ENCODE data around the gene DIPK1A.
A peak's percentile ranks its signal among the peaks of the same experiment; 100 is the strongest.

The DIPK1A gene

DNA sequence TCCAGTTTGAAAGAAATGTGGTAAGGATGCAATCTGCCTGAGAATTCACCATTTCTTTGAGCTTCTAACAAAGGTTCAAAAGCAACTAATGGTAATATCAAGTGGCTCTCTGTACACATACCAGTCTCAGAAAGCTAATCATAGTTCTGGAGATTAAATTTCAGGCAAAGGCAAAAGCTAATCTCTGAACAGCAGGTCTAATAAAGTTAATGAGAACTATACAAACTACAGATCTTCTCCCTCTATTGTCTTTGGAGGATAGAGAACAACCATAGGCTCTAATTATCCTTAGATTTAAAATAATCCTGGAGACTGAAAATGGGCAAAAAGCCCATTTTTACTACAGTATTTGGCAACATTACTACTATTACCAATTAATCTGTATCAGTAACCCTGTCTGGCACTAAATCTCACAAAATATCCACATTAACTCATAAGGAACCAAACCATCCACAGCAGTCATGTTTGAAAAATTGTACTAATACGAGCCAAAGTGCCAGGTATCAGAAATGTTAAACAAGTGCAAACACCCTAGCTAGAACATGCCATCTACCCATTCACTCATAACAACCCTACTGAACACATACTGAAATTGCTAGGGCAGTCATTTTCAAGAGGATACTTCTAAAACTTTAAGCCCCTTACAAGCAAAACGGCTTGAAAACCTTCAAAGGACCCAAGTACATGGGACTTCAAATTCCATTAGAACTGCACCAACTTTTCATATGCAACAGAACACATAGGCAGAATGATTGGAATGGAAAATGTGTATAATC is 4.8 kb downstream of the DIPK1A start:
- no peak for DNase-seq (ENCODE audit: extremely low read depth in 1 of 2, low read depth in 1 of 2)

DNA sequence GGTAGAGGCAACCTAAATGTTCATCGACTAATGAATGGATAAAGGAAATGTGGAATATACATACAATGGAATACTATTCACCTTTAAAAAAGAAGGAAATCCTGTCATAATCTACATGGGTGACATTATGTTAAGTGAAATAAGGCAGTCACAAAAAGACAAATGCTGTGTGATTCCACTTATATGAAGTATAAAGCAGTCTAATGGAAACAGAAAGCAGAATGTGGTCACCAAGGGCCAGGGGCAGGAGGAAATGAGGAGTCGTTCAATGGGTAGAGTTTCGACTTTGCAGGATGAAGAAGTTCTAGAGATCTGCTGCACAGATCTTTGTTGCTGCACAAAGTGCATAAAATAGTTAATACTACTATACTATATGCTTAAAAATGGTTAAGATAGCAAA is 7.8 kb downstream of the DIPK1A start:
- no peak for DNase-seq (ENCODE audit: extremely low read depth in 1 of 2, low read depth in 1 of 2)

DNA sequence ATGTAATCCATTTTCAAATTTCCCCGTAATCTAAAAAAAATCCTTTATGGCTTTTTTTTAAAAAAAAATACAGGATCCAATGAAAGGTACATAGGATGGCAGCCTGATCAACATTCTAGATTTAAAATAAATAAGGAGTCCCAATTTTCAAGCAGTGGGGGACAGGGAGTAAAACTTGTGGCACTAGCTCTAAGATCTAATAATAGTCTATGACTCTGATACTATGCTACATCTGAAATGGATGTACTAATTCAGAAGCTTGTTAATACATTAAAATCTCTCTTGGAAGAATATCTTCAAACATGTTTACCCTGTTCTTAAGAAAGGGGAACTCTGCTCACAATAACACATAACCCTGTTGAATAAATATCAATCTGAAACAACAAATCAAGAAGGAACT is 8.5 kb downstream of the DIPK1A start:
- no peak for DNase-seq (ENCODE audit: extremely low read depth in 1 of 2, low read depth in 1 of 2)

DNA sequence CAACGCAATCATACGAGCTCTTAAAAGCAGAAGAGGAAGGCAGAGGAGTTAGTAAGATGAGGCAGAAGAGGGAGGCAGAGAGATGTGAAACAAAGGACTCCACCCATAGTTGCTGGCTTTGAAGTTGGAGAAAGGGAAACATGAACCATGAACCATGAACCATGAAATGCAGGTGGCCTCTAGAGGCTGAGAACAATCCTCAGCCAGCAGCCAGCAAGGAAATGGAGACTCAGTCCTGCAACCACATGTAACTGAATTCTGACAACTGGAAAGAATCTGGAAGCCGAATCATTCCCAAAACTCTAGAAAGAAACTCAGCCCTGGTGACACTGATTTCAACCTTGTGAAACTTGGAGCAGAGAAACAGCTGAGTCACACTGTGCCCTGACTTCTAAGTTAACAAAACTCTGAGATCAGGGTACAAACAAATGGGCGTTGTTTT is 10.1 kb downstream of the DIPK1A start:
- peak in 1 of 2 donors; percentile 5 for DNase-seq (ENCODE audit: extremely low read depth in 1 of 2, low read depth in 1 of 2)

DNA sequence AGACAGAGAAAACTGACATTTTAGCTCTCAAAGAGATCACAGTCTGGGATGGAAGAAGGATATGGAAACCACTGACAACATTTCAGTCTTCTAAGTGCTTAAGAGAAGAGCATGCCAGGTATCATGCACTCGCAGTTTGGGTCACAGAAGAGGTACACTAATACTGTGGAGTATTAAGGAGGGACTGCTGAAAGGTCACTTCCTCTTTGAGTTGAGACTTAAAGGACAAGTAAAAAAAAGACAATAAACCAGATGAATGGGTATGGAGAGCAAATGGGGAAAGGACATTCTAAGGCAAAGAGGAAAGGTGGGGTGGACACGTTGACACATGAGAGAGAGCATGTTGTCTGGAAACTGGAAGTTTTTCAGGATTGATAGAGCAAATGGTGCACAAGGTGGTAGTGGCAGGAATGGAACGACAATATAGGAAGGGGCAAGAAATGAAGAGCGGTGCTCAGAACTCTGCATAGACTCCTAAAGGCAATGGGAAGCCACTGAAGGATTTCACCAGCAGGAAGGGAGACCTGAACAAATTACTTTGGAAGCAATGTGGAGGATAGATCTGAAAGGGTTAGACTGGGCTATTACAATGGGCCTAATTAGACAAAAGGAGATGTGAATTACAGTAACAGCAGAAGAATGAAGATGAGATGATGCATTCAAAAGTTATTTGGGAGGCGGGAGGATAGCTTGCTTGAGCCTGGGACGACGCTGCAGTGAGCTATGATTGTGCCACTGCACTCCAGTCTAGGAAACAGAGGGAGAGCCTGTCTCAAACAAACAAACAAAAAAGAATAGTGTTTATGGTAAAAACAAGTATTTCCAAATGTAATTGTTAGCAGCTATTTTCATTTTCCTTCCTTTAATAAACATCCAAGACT is 11.1 kb downstream of the DIPK1A start:
- DNase-seq (ENCODE audit: extremely low read depth in 1 of 2, low read depth in 1 of 2) = no peak

DNA sequence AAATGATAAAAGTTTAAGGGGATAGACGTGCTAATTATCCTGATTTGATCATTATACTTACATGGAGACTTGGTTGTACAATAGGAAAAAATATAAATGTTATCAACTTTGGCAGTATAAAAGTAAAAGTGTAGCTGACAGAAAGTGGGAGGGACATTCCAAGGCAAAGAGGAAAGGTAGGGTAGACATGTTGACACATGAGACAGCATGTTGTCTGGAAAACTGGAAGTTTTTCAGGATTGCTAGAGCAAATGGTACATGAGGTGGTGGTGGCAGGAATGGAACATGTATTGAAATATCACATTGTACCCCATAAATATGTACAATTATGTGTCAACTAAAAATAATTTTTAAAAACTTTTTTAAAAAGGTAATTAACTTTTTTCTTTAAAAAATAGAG is 13.2 kb downstream of the DIPK1A start:
- no peak for DNase-seq (ENCODE audit: extremely low read depth in 1 of 2, low read depth in 1 of 2)

DNA sequence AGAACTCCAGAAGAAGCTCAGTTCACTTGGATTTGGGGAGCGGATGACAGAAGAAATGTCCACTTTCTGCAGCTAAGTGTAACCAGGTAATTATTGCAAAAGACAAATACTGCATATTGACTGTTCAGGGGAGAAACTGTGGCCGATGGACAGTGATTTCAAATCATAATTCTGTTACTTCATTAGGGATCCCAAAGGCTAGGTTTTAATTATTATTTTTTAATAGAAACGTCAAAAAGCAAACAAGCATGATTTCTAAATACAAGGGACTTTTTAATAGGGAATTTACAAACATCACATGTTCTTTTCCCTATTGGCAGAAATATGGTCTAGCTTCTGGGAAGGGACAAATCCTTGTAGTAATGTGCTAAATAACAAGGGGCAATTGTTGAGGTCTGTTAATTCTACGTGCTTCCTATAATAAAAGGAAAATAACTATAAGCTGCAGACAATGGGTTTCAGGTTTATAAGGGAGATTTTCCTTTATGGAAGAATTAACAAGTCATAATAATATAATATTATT is 15.5 kb downstream of the DIPK1A start:
- no peak for DNase-seq (ENCODE audit: extremely low read depth in 1 of 2, low read depth in 1 of 2)

DNA sequence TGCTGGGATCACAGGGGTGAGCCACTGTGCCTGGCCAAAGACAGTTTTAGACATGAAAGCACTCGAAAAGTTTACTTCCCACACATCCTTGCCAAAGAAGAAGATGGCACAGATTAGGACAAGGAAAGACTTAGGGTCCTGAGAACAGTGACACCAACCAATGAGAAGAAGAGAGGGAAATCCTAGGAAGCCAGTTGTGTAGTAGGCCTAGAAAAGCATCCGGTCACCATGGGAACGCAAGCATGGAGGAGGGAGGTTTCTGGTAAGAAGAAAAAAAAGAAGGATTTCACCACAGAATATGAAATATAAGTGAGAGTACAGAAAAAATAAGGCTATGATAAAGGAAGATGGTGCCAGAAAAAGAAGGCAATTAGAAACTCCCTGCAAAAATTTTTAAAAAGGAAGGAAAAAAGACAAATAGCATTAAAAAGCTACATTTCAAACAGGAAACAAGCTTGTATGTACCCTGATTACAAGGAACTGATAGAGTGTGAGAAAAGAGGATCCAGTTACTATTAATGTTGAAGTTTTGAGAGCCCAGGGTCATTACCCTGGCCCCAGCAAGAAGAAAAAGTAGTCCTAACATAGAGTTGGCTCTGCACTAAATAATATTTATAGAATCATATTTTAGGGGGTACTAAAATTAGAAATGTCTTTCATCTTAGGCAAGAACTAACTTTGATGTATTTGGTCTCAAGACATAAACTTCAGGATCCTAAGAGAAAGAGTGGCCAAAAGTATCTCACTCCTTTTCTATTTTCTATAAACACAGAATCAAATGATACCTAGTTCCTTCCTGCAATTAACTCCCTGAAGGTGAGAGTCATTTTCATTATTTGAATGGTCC is 16.1 kb downstream of the DIPK1A start:
- no peak for DNase-seq (ENCODE audit: extremely low read depth in 1 of 2, low read depth in 1 of 2)

DNA sequence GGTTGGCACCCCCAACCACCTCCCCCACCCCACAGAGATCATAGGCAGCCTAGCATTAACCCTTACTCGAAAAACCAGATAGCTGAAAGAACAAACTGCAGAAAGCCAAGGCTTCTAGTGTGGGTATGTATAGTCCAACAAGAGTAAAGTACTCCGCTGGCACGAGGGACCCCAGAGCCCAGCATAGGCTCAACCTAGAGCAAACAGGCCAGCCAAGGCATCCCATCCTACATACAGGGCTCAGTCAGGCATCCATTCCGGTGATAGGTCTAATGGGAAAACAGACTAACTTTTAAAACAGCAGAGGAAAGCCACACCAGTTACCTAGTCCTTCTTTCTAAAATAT is 17.8 kb downstream of the DIPK1A start:
- no peak for DNase-seq (ENCODE audit: extremely low read depth in 1 of 2, low read depth in 1 of 2)

DNA sequence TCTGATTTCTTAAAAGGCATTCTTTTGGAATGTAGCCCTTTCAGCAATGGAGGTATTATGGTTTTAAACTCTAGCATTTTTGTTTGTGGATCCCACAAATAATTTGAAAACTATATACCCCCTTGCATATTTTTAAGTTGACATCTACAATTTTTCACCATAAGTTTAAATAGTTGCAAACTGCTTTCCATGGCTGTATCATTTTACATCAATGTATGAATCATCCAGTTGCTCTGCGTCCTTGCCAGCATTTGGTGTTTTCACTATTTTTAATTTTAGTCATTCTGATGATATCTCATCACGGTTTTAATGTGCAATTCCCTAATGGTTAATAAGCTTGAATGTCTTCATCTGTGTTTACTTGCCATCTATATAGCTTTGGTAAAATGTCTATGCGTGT is 20.7 kb downstream of the DIPK1A start:
- no peak for DNase-seq (ENCODE audit: extremely low read depth in 1 of 2, low read depth in 1 of 2)

DNA sequence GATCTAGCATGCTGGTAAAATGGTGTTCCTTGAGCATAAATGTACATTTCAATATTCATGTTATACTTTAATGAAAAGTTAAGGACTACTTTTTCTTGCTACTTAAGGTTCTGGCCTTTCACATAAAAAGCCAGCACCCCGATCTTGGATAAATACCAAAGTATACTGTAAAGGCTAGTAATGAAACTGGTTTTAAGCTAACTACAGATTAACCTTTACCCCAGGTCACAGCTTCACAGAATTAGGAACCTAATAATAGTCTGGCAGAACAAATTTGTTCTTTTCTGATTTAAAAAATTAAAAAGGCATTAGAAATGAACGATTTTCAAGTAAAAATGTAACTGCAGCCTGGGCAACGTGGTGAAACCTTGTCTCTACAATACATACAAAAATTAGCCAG is 23.5 kb downstream of the DIPK1A start:
- no peak for DNase-seq (ENCODE audit: extremely low read depth in 1 of 2, low read depth in 1 of 2)

DNA sequence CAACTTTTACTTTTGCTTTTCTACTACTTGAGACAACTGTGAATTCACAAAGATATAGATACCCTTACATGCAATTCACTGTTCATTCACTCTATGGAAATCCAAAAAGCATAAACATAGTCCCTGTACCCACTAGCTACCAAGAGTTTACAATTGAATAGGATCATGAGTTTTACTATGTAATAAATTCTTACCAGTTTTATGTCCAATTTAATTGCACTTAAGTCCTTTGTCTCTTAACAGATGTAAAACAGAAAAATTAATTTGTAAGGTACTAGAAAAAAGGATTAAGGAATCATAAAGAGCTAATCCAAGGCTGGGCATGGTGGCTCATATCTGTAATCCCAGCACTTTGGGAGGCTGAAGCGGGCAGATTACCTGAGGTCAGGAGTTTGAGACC is 24.4 kb downstream of the DIPK1A start:
- DNase-seq (ENCODE audit: extremely low read depth in 1 of 2, low read depth in 1 of 2) = no peak

DNA sequence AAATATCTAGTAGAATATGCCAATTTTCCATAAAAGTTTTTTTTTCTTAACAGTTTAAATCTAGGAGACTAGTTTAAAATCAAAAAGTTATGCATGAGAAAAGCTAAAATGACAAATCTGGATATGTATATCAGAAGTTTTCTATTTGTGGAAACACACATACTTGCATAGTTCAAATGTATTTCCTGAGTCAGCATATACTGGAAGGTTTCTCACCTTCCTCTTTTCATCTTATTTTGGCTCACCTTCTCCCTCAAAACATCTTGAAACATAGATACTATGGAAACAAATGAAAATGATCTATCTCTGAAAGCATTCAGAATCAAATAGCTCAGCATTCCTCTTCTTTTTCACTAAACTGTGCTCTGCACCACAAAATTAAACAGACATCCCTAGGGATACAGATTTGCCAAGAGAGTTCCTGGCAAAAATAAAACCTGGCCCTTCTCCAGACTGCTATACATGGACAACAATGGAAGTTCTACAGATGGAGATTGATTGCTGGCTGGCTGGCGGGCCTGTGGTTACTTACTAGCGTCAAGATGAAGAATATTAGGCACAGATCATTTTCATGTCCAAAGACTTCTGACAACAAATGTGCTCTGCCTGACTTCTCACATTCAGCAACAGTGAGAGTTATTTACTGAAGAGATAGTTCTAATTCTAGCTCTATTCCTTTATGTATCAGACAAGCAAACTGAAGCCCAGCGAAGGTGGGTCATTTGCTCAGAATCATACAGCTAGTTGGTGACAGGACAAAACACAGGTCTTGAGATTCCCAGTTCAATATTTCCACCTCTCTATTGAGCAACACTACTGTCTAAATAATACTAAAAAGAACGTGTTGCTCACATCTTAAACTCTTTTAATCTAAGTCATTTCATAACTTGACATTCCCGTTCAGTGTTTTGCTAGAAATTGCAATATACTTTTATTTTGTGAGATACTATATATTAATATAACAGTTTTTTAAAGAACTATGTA is 26.6 kb downstream of the DIPK1A start:
- no peak for DNase-seq (ENCODE audit: extremely low read depth in 1 of 2, low read depth in 1 of 2)

DNA sequence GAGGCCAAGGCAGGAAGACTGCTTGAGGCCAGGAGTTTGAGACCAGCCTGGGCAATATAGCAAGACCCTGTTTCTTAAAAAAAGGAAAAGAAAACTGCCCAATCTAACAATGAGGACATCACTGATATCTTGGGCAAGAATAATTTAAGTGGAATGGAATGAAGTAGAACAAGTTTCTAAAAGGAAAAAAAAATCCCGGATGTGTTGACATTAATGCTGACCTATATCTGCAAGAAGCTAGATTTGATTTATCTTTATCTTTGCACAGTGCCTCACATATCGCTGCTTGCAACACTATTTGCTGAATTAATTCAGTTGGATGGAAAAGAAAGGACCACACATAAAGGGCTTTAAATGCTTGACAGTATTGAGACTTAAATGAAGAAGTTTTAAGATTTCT is 27.8 kb downstream of the DIPK1A start:
- DNase-seq (ENCODE audit: extremely low read depth in 1 of 2, low read depth in 1 of 2) = no peak

DNA sequence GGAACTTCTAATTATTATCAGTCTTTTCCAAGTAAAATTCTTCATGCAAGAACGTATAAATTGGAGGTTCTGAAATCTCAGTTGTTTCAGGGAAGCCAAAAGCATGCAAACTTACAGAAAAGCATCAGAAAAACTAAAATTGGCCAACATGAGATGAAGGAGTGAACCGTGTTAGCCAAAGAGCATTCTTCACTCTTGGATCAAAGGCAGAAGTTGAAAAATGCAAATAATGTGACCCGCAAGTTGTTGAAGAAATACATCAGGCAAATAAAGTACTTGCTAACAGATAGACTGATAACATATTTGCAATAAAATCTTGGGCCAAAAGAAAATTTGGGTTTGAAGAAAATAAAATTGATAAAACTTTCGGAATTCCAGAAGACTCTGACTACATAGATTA is 29.6 kb downstream of the DIPK1A start:
- no peak for DNase-seq (ENCODE audit: extremely low read depth in 1 of 2, low read depth in 1 of 2)

DNA sequence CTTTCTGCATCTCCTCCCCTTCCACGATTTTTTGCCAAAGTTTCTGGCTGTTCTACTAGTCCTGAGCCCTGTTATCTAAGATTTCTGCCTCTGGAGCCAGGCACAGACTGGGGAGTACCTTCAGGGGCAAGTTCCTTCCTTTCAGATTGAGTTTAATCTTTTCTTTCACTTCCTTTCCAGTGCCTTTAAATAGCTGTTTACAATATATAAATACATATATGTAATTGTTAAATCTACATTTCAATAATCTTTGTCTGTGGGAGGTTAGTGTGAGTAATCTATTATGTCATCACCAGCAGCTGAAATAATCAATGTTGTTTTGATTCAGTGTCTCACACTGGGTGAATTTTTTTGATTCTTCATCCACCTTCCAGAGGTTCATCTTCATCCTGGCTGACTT is 31.8 kb downstream of the DIPK1A start:
- no peak for DNase-seq (ENCODE audit: extremely low read depth in 1 of 2, low read depth in 1 of 2)

DNA sequence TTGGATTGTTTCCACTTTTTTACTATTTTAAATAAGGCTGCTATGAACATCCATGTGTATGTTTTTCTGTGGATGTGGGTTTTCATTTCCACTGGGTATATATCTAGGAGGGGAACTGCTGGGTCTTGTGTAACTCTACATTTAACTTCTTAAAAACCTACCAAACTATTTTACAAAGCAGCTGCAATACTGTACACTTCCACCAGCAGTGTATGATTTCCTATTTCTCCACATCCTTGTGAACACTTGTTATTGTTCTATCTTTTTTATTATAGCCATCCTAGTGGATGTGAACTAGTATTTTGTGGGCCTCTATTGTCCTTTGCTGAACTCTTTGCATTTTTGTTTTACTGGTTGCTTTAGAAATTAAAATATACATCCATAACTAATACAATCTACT is 33.4 kb downstream of the DIPK1A start:
- DNase-seq (ENCODE audit: extremely low read depth in 1 of 2, low read depth in 1 of 2) = no peak

DNA sequence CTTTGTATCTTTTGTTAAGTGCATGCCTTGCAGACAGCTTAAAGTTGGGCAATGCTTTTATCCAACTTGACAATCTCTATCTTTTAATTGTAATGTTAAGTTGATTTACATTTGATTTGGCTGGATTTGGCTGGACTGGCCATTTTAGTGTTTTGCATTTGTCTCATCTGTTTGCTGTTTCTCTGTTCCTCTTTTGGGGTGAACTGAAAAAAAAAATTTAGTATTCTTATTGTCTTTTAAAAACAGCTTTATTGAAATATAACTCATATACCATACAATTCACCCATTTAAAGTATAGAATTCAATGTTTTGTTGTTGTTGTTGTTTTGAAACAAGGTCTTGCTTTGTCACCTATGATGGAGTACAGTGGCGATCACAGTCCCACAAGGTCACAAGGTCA is 34.4 kb downstream of the DIPK1A start:
- DNase-seq (ENCODE audit: extremely low read depth in 1 of 2, low read depth in 1 of 2) = no peak

DNA sequence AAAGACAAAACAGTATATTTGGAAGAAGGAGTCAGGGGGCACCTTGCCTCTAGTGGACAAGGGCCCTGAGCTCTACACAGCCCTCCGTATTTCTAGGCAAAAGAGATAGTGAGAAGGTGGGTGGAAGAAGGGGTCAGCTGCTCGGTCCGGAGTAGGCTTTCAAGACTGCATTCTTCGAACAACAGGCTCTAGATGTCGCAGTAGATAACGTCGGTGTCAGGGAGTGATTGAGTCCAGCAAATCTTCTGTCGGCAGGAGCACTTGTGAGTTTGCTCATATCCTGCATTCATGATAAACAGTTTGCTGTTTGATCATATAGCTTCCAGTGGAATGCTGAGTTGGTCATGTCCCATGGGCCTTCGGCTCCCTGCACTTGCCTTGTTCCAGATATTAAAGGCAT is 36.8 kb downstream of the DIPK1A start:
- no peak for DNase-seq (ENCODE audit: extremely low read depth in 1 of 2, low read depth in 1 of 2)

DNA sequence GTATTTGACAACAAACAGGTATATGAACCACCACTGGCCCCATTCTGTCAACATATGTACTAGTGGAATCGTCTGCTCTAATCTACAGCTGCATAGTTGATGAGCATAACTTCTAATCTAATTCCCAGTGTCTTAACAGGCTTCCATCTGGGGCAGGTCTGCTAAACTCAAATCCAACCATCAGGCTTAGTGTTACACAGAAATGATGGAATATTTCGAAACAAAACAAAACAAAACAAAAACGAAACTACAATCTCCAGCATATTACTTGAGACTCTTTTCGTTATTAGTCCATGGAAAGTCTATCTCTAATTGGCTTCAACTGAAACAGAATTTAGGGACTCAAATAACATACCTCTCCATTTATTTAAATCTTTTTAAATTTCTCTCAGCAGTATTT is 37.6 kb downstream of the DIPK1A start:
- DNase-seq (ENCODE audit: extremely low read depth in 1 of 2, low read depth in 1 of 2) = no peak
